IPS-11a (cell line): ENCODE measurements around the gene TAF10.

Experiments
- H3K4me3 ChIP-seq: one replicate; pipeline ENCODE4 v1.5.1; 2013; ENCODE audit warnings: low read depth, low read length, control low read depth

TAF10 gene

GRCh38 chr11:6612213-6613041 lies at the start of gene TAF10:
Gene TAF10 (minus strand): TSS chr11:6612216. CDS start chr11:6612189, 27 bp downstream.
- H3K4me3 ChIP-seq = peak within 1 kb of the TSS; percentile 75

DNA sequence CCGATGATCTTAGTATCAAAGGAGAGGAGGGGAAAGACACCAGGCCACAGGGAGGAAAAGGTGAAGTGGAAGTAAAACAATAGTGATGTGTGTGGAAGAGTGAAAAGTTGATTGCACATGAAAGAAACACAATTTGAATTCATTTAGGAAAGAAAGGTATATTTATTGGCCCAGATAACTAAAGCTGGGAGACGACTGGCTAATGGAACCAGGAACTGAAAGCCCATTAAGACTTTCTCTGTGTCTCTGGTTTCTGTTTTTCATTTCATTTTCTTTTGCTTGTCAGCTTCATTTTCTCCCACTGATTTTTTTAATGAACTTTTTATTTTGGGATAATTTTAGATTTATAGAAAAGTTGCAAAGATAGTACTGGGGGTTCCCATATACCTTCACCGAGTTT lies 48.7 kb upstream of the TAF10 start:
- H3K4me3 ChIP-seq = no peak overlapping the region

DNA sequence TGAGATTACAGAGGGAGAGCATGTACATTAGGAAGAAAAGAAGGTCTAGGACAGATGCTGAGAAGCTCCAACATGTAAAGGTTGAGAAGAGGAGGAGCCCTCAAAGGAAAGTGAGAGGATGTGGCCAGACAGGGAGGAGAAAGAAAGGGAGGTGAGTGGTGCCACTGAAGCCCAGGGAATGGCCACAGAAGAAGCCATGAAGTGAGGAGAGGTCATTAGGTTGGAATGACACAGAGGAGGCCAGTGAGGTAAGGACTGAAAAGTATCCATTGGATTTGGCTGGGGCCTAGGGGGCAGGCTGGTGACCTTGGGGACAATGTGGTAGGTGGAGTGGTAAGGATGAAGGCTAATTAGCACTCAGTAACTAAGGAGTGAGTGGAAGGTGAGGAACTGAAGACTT lies 46.6 kb upstream of the TAF10 start:
- H3K4me3 ChIP-seq = no peak overlapping the region

DNA sequence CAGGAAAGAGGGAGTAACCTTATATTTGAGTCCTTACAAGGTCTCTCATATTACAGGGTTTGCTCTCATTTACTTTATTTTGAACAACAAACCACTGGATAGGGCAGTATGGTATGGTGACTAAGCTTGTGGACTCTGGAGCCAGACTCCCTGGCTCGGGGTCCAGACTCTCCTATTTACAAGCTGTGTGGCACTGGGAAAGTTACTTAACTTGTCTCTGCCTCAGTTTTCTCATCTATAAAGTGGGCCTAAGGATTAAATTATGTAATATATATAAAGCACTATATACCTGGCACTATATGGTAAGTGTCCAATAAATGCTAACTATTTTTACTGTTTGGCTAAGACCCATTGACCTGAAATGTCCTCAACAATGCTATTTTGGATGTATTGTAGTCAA lies 45.3 kb upstream of the TAF10 start:
- H3K4me3 ChIP-seq = no peak overlapping the region

- no peak overlapping the region for H3K4me3 ChIP-seq
These were observed 44.9 kb upstream of the TAF10 start for GRCh38 chr11:6656936-6657335.

- peak overlapping the region; percentile 6 for H3K4me3 ChIP-seq
These were observed 44.5 kb upstream of the TAF10 start for GRCh38 chr11:6656584-6656915.

DNA sequence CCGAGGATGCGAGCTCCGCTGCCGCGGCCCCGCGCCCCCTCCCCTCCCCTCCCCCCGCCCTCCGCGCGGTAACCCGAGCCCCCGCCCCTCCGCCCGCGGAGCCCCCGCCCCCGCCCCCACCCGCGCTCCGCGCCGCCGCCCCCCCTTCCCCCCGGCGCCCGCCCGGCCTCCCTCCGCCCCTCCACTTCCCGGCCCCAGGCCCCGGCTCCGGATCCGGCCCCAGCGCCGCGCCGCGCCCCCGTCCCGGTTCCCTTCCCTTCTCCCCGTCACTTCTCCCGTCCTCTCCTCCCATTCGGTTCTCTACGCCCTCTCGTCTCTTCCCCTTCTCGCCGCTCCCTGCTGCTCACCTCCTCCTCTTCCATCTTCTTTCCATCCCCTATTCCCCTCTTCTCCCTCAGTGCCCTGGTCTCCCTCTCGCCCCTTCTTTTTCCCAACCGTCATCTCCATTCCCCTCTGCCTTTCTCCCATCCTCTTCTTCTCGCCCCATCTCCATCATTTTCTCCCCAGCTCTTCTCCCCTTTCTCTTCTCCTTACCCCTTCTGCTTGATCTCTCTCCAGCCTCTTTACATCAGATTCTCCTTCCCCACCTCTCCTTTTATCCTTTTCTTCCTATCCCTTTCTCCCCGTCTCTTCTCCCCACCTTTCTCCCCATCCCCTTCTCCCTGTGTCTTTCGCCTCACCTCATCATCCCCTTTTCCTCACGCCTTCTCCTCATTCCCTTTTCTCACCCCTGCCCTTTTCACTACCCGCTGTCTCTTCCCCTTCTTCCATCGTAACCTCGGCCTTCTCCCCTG lies 44.0 kb upstream of the TAF10 start, which contains the start of gene DCHS1:
Gene DCHS1 (minus strand): TSS at position 20 of the 794 bp plus-strand sequence. CDS start 14,196 bp downstream, outside the sequence.
- H3K4me3 ChIP-seq = peak within 1 kb of the TSS; percentile 58

DNA sequence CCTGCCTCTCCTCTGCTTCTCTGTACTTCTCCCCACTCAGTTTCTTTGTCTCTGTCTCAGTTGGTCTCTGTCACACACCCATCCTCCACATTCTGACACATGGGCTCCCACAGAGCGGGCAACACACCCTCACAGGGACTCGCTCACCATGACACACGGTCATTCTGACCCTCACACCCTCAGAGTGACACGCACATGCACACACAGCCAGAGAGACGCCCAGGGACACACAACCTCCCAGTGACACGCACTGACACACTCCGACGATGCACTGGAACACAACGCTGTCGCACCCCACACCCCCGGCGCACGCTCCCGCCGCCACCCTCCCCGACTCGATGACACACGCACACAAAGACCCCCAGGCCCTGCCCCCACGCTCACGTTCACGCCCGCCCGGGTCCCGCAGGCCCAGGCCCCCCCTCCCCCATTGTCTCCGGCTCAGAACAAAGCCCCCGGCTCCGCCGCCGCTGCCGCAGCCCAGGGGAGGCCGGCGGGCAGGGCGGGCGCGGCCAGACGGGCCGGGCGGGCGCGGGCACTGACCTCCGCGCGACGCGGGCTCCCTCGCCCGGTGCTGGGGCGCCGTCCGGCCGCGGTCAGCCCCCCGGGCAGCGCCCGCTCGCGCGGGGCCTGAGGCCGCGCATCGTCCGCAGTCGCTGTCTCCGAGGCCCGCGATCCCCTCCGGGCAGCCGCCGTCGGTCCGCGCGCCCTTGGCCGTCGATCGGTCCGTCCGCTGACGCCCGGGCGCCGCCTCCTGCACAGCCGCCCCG lies 43.2 kb upstream of the TAF10 start:
- H3K4me3 ChIP-seq = peak overlapping the region; percentile 45

GRCh38 chr11:6654281-6655019 lies 42.4 kb upstream of the TAF10 start:
- H3K4me3 ChIP-seq = no peak overlapping the region

- H3K4me3 ChIP-seq = no peak overlapping the region
These were observed 41.6 kb upstream of the TAF10 start for GRCh38 chr11:6653656-6654055.

- no peak overlapping the region for H3K4me3 ChIP-seq
These were observed 41.1 kb upstream of the TAF10 start for GRCh38 chr11:6653097-6653496.

DNA sequence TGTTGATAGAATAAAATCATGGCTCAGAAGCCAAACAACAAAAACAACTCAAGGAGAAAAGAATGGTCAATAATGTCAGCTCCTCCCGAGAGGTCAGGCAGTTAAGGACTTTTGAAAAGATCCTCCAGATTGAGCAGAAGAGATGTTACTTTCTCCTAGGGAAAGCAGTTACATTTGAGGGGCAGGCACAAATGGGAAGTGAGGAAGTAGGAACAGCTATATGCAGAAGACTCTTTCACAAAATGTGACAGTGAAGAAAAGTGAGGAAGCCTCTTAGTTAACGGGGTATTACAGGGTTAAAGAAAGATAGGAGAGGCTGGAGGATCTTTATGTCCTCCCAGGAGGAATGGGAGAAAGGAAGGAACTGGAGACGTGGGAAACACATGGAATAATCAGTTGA lies 40.2 kb upstream of the TAF10 start:
- no peak overlapping the region for H3K4me3 ChIP-seq

DNA sequence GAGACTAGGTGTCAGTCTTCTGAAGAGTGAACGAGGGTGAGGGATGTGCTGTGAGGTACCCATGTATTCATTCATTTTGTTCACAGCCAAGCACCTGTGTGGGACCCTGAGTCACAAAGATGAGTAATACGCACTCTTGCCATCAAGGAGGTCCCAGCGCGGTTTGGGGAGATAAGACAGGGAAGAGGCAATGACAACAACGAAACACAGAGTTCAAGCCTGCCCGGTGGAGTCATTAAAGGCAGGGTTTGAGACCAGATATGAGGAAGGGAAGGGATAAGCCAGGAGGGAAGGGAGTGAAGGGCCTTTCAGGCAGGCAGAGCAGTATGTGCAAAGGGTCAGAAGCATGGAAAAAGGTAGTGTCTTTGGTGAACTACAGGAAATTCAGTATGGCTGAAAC lies 39.0 kb upstream of the TAF10 start:
- no peak overlapping the region for H3K4me3 ChIP-seq

- H3K4me3 ChIP-seq = no peak overlapping the region
These were observed 38.1 kb upstream of the TAF10 start for GRCh38 chr11:6650104-6650503.

DNA sequence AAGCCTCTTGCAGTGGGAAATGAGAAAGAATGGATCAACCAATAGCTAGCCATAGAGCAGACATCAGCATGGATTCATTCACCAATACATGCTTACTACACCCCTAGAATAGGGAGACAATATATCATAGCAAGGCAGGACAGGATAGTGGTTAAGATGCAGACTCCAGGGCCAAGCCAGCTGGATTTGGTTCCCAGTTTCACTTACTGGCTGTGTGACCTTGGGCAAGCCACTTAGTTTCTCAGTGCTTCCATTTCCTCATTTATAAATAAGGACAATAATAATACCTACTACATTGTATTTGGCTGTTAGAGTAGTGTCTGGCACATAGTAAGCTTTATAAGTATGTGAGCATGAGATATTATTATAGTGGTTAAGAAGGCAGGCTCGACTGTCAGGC lies 36.5 kb upstream of the TAF10 start:
- H3K4me3 ChIP-seq = no peak overlapping the region

- H3K4me3 ChIP-seq = no peak overlapping the region
These were observed 35.8 kb upstream of the TAF10 start for GRCh38 chr11:6647836-6648235.

DNA sequence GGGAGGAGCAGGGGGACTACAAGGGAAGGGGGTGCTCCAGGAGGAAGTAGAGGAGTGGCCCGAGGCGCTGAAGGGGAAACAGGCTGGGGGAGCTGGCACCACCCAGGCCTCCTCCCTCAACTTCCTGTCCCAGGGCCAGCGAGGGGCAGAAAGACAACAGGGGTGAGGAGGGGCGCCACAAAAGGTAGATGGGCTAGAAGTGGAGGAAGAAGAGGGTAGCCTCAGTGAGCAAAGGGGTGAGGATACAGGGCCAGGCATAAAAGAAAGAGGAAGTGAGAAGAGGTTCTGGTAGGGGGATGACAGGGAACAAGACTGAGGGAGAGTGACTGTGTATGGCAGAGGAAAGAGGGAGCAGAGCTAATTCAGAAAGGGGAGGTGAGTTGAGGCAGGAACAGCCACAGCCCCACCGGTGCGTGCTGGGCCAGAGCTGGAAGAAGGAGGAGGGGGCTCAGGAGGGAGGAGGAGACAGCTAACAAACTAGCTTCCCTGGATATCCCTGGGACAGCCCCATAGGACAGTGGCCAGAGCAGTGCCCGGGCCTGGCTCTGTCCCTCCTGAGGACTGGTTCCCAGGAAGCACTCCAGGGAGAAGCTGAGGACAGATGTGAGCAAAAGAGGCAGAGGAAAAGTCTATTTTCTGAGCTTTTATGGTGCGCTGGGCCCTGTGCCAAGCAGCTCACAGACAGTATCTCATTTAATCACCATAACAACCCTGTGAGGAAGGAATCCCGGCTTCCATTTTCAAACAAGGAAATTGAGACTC lies 35.1 kb upstream of the TAF10 start:
- H3K4me3 ChIP-seq = no peak overlapping the region

DNA sequence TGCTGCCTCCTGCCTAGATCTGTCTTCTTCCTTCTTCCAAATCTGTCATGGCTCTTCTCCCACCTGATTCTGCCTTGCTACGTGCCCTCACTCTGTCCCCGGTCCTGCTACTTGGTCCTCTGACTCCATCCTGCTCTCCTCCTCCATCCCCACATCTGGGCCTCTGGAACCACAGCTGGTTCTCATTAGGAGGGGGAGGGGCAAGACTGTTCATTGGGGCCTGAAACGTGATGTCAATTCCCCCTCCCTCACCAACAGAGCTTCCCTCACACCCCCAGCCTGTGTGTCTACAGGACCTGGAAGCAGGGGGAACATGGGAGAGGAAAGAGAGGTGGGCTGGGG lies 34.5 kb upstream of the TAF10 start:
- H3K4me3 ChIP-seq = no peak overlapping the region

DNA sequence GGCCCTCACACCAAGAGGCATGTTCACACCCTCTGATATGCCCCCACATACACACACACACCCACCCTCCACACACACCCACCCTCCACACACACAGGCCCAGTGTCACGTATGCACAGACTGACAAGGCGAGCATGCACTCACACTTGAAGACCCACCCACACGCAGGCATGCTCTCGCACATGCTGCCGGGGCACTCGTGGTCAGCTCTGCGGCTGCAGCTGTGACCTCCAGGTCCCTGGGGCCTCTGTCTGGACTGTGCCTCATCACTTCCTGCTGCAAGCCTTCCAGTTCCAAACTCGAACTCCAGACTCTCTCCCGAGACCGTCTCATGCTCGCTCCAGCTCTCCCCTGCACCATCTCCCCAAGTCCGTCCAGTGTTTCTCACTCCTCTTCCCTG lies 34.1 kb upstream of the TAF10 start:
- no peak overlapping the region for H3K4me3 ChIP-seq

DNA sequence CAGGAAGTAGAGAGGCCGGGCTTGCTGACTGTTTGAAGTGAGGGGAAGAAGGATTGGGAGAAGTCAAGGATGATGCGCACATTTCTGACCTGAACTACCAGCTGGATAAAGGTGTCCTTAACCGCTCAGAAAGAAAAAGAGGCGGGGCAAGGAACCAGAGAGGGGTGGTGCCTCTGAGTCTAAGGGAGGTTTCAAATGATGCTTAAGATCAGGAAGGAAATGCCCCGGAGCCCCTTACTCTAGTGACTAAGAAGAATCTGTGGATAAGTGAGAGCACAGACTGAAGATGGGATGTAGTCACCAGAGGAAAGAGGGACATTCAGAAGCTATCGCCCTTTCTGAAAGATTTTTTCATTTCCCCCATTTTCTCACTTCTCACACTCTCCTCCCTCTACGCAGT lies 30.9 kb upstream of the TAF10 start:
- H3K4me3 ChIP-seq = no peak overlapping the region
